Kasumi-1 (cell line): Measurements from ENCODE around the gene PTPN11.

ENCODE experiments used
- DNase-seq, 2 experiments: peaks; one replicate each; lab custom pipeline; 2025; lab: John Stamatoyannopoulos, UW

The PTPN11 gene

DNA sequence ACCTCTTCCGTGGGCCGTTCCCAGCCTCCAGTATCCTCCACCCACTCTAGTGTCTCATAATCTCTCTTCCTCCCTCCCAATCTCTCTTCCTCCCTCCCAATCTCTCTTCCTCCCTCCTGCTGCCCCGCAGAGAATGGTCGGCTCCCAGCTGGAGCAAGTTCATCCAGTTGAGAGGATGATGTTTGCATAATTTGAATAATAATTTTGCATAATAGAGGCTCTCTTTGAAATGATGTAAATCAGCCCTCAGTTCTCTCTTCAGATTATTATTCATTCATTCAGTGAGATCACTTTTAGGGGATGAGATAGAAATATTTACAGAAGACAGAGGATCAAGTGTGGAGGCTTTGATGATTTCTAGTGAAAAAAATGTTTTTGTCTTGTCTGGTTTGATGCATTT is 125.0 kb downstream of the PTPN11 start:
- no peak for DNase-seq

DNA sequence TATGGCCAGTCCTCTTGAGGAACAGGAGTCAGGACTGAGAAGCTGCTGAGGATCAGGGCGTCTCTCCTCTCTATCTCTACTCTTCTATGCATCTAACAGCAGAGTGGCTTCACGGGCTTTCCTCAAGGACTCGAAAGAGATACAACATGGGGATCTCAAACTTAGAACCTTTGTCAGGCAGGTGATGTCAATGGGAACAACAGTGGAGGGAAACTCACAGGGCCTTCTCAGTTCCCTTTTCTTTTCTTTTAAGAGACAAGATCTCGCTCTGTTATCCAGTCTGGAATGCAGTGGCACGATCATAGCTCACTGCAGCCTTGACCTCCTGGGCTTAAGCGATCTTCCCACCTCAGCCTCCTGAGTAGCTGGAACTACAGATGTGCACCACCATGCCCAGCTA is 127.6 kb downstream of the PTPN11 start:
- no peak for DNase-seq

DNA sequence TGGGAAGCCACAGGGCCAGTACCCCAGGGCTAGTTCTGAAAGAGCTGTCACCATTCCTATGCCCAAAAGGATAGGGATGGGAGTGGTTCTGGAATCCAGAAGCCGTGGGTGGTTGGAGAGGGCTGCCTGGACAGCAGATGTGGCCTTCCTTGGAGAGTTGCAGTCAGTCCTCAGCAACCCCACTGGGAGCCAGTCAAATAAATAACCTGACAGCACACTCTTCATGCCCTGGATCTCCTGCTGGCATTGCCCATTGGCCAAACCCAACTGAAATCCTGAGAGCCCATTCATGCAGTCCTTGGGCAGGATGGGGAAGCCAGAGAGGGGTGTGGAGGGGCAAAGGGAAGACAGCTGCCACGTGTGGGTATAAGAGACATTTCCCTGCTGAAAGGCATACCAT is 128.2 kb downstream of the PTPN11 start:
- DNase-seq: no peak

DNA sequence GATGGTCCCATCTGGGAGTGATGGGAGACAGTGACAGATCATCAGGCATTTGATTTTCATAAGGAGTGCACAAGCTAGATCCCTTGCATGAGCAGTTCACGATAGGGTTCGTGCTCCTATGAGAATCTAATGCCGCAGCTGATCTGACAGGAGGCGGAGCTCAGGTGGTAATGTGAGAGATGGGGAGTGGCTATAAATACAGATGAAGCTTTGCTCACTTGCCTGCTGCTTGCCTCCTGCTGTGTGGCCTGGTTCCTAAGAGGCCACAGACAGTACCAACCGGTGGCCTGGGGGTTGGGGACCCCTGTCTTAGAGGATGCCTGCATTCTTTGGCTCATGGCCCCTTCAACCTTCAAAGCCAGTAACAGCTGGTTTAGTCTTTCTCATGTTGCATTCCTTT is 130.3 kb downstream of the PTPN11 start:
- no peak for DNase-seq

DNA sequence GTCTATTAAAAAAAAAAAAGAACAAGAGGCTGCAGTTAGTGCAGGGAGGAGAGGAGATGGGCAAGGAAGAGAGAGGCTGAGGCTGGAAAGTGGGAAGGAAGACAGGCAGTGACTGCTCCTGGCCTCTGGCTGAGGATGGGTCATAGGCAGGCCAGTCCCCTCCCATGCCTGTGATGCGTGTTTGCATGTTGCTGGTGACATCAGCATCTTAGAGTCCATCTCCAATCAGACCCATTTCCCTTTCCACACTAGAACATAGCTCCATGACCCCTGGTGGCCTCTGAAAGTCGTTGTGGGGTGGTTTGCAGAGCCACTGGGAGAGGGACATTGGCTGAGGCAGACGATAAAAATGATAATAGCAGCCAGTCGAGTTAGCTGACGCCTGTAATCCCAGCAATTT is 132.9 kb downstream of the PTPN11 start:
- DNase-seq: no peak

DNA sequence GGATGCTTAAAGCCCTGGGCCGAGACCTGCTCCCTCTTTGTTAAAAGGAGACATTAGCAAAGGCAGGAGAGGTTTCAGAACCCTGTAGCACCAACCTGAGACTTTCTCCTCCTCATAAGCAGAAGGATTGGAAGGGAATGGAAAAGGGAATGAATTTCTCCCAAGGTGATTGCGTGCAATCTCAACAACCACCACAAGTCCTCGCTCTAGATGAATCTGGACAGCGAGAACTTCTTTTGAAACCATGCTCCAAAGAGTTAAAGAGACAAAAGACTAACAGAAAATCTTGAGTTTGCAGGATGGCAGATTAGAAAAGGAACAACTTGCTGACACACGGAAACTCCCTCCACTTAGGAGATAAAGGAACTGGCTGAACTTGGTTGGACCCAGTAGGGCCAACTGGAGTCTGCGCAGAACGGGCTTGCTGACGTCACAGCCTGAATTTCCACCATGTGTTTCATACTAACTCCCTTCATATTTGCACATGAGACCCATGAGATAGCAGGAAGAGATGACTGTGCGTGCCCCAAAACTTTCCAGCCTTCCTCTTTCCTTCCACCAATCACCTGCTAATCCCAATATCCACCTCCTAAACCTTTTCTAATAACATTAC is 137.0 kb downstream of the PTPN11 start:
- DNase-seq: no peak

DNA sequence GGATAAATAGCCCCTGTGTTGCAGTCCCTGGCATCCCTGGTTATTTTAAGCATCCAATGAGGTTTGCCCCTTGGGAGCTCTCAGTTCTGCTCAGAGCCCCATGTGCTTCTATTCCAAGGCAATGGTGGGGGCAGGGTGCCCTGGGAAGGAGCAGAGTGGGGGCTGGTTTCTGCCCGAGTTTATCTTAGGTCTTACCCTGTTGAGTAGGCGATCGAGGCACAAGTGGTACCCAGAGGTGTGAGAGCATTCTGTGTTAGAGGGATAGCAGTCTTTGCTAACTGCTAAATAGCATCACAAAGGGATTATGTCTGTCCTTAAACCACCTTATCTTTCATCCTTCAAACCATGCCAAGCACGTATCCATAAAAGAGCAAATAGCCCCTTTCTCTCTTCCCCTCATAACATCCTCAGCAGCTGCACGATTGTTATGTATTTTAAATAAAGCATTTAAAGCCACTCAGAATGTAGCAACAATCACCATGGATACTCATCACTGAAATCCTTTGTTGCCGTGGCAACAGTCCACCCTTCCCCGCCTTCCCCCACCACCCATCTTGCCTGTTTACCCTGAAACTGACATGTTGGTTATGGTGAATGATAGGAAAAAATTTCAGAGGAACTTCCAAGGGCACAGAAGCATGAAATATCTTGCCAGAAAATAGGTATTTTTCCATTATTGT is 139.3 kb downstream of the PTPN11 start:
- no peak for DNase-seq
